ENCODE results near the gene TPCN2. TPM values are rescaled to one million over a fixed set of nuclear protein-coding genes. Genes with fewer than 3 reads are reported as not detected.
"Not testable (repeated sequence)": the region's sequence is repeated elsewhere in the genome, so short reads cannot be mapped to it uniquely, and the experiment has no call there.

Gene TPCN2
- polyA plus RNA-seq, 3 donors: 13.4 to 21.5 (median 15.1) TPM

DNA sequence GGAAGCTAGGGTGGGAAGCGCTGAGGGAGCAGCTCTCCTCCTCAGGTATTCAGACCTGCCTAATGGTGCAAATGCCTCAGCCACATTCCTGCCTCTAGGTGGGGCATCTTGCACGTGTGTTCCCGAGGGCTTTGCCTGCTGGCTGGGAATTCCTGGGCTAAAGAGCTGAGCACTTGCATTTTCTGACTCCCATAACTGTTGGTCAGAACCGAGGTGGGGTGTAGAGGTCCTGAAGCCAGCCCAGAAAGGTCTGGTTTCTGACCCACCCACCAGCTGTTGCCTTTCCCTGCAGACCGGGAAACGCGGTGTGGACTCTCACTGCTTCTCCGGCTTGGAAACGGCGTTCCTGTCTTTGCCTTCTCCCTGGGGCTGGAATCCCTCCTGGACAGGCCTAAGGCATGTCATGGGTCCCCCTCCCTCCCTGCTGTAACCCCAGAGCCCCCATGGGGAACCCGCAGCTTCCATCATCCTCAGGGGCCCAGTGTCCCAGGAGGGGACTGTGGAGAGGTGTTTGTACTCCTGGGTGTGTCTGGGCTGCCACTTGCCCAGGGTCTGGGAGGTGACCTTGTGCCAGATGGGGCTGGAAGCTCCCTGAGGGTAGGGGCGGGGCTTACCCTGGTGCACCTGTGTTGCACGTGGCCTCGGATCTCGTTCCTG, 83.0 kb downstream of the TPCN2 start:
- DNase-seq (ENCODE audit: extremely low read depth in 1 of 11, low read depth in 9 of 11, low spot score in 4 of 11): peak; percentile 72 to 94 (median 84)

DNA sequence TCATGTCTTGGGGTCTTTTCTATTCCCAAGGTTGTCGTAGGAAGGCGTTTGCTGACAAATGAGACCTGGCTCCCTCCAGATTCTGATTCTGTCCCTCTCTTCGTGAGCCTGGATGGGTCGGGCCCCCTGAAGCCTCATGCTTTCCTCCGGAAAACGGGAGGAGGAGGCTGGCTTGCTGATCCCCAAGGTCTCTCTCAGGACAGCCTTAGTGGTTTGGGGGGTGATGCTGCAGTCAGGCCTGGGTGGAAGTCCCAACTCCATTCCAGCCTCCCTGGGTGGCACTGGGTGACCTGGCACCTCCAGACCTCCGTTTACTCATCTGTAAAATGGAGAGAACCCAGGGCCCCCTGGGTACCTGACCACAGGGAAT, 83.6 kb downstream of the TPCN2 start:
- no peak for DNase-seq (ENCODE audit: extremely low read depth in 1 of 11, low read depth in 9 of 11, low spot score in 4 of 11)

DNA sequence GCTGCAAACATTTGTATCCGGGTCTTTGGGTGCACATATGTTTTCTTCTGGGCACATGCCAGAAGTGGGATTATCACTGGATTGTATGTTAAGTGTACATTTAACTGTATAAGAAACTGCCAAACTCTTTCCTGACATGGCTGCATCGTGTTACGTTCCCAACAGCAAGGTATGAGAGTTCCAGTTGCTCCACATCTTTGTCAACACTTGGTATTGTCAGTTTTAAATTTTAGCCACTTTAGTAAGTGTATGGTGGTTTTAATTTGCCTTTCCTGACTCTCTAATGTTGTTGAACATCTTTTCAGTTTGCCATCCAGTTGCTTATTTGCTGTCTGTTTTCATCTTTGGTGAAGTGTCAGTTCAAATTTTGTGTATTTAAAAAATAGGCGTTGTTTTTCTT, 84.5 kb downstream of the TPCN2 start:
- no peak for DNase-seq (ENCODE audit: extremely low read depth in 1 of 11, low read depth in 9 of 11, low spot score in 4 of 11)

DNA sequence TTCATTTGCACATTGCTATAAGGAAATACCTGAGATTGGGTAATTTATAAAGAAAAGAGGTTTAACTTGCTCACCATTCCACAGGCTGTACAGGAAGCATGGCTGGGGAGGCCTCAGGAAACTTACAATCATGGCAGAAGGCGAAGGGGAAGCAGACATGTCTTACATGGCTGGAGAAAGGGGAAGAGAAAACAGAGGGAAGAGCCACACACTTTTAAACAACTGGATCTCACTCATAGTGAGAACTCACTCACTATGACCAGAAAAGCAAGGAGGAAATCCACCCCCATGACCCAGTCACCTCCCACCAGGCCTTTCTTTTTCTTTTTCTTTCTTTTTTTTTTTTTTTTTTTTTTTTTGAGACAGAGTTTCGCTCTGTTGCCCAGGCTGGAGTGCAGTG, 85.5 kb downstream of the TPCN2 start:
- DNase-seq (ENCODE audit: extremely low read depth in 1 of 11, low read depth in 9 of 11, low spot score in 4 of 11): not testable (repeated sequence)

DNA sequence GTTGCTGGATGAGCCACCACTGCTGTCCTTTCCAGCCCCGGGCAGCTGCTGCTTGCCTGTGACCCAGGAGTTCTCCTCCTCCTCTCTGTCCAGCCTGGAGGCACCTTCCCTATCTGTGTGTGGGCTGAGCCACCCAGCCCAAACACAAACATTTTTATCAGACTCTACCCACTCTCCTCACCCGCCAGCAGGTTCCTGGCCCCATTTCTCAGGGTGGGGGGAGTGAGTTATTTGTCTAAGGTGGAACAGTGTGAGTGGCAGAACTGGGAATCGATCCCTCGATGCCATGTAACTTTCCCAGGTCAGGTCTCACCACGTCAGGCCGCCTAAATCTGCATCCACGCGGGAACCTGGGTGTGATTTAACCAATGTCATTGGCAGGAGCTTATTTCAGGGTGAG, 86.2 kb downstream of the TPCN2 start:
- no peak for DNase-seq (ENCODE audit: extremely low read depth in 1 of 11, low read depth in 9 of 11, low spot score in 4 of 11)

DNA sequence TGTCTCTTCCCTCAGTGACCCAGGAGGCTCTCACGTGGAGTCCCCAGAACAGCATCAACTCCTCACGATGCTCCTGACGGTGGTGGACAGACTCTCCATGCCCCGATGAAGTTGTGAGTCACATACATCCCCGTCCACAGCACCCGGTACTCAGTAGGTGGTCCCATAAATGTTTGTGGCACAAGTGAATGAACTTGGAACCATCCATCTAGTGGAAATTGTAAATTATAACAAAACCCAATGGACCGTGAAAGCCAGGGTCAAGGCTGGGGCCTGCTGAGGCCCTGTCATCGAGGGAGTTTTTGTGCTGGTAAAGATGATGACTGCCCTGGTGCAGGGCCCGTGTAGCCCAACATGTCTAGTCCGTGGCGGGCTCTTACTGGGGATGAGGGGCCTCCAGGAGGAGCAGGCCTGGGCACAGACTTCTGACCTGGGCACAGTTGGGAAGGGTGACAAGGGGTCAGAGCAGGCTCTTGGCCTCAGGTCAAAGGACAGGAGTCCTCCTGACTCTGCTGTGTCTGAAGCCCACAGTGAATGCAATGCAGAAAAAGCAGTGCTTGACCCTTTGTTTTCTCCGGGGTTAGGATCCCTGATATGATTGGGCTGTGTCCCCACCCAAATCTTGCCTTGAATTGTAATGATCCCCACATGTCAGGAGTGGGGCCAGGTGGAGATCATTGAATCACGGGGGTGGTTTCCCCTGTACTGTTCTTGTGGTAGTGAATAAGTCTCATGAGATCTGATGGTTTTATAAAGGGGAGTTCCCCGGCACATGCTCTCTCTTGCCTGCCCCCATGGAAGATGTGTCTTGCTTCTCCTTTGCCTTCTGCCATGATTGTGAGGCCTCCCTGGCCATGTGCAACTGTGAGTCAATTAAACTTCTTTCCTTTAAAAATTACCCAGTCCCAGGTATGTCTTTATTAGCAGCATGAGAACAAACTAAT, 87.0 kb downstream of the TPCN2 start:
- no peak for DNase-seq (ENCODE audit: extremely low read depth in 1 of 11, low read depth in 9 of 11, low spot score in 4 of 11)

DNA sequence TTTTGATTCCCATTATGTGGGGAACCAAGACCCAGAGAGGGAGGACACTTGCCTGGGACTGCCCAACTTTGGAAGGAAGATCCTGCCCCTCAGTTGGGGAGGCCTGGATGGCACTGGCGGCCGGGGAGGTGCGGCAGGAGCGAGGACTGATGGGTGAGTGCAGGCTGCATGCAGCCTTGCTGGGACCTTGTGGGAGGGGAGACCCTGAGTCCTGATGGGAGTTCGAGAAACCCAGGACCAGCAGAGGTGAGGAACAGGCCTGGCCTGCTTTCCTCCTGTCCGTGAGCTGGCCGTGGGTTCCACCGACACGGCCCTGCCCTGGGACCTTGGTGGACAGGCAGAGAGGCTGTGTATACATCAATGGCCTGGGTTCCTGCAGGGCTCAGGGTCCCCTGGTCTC, 87.7 kb downstream of the TPCN2 start:
- no peak for DNase-seq (ENCODE audit: extremely low read depth in 1 of 11, low read depth in 9 of 11, low spot score in 4 of 11)

DNA sequence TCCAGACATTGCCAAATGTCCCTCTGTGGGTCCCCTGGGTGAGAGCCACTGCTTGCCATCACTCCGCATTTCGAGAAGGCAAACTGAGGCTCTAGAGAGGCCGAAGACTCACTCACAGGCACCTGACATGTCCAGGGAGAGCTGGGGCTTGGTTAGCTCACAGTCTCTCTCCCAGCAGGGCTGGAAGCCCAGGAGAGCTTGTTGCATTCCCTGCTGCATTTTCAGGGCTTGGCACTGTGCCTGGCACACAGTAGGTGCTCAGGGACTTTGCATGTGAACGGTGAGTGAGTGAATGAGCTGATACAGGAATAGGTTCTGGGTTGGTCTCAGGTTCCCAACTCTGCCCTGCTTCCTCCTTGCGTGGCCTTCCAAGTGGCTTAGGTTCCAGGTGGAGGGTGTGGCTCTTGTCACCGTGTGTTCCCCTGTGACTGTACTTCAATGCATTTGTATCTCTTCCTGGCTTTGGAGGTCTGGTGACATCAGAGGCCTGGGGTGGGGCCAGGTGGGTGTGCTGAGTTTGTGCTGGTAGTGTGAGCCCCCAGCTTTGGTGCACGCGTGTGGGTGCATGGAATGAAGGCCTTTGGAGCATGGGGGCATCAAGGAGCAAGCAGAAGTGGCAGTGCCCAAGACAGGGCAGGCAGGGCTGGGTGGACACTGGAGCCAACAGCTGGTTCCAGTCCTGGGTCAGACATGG, 88.6 kb downstream of the TPCN2 start:
- DNase-seq (ENCODE audit: extremely low read depth in 1 of 11, low read depth in 9 of 11, low spot score in 4 of 11): no peak

DNA sequence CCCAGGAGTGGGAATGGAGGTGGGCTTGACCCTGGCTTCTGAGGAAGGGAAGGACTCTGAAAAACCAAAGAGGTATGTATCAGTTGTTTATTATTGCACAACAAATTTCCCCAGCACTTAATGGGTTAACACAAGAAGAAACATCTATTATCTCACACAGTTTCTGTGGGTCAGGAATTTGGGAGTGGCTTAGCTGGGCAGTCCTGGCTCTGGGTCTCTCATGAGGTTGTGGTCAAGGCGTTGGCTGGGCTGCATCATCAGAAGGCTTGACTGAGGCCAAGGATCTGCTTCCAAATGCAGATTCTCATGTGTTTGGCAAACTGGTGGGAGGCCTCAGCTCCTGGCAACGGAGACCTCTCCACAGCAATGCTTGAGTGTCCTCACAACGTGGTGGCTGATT, 89.5 kb downstream of the TPCN2 start:
- DNase-seq (ENCODE audit: extremely low read depth in 1 of 11, low read depth in 9 of 11, low spot score in 4 of 11): no peak

DNA sequence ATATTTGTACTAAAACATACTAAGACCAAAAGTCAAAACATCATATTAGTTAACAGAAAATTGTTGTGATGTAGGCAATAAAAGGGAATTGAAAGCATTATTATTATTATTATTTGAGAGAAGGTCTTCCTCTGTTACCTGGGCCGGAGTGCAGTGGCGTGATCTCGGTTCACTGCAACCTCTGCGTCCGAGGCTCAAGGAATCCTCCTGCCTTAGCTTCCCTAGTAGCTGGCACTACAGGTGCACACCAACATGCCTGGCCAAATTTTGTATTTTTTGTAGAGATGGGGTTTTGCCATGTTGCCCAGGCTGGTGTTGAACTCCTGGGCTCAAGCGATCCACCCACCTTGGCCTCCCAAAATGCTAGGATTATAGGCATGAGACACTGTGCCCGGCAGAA, 91.4 kb downstream of the TPCN2 start:
- not testable (repeated sequence) for DNase-seq (ENCODE audit: extremely low read depth in 1 of 11, low read depth in 9 of 11, low spot score in 4 of 11)

DNA sequence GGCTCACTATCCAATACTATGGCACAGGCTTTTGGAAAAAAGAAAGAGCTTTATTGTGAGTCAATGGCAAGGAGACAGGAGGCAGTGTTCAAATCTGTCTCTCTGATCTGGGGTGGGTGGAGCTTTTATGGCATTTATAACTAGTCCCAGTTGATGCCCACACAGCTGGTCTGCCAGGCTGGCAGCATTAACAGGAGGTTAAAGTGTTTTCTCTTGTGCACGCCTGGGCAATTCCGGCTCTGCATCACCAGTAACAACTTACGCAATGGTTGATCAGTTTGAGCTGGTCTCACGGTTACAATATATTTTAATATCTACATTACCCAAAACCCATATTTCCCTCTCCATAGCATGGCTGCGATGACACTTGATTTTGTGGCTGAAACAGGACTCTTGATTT, 91.9 kb downstream of the TPCN2 start:
- no peak for DNase-seq (ENCODE audit: extremely low read depth in 1 of 11, low read depth in 9 of 11, low spot score in 4 of 11)

DNA sequence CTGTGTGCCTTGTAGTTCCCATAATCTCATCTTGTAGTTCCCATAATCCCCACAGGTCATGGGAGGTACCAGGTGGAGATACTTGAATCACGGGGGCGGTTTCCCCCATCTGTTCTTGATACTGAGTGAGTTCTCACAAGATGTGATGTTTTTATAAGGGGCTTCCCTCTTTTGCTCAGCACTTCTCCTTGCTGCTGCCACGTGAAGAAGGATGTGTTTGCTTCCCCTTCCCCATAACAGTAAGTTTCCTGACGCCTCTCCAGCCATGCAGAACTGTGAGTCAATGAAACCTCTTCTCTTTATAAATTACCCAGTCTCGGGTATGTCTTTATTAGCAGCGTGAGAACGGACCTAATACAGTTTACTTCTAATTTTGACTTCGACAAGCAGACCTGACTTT, 93.0 kb downstream of the TPCN2 start:
- DNase-seq (ENCODE audit: extremely low read depth in 1 of 11, low read depth in 9 of 11, low spot score in 4 of 11): no peak

DNA sequence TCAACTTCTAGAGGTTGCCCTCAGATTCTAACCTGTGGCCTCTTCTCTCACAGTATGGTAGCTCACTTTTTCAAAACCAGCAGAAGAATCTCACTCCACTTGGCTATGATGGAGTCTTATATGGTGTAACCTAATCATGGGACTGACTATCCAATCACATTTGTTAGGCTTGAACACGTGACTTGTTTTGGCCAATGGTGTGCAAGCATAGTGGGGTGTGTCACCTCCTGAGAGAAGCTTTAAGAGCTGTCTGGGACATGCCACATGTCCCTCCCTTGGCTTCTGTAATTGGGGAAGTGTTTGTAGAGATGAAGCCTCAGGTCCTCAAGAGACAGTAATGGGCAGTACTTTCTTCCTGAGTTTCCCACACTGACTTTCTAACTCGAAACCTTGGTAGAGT, 94.2 kb downstream of the TPCN2 start:
- no peak for DNase-seq (ENCODE audit: extremely low read depth in 1 of 11, low read depth in 9 of 11, low spot score in 4 of 11)

DNA sequence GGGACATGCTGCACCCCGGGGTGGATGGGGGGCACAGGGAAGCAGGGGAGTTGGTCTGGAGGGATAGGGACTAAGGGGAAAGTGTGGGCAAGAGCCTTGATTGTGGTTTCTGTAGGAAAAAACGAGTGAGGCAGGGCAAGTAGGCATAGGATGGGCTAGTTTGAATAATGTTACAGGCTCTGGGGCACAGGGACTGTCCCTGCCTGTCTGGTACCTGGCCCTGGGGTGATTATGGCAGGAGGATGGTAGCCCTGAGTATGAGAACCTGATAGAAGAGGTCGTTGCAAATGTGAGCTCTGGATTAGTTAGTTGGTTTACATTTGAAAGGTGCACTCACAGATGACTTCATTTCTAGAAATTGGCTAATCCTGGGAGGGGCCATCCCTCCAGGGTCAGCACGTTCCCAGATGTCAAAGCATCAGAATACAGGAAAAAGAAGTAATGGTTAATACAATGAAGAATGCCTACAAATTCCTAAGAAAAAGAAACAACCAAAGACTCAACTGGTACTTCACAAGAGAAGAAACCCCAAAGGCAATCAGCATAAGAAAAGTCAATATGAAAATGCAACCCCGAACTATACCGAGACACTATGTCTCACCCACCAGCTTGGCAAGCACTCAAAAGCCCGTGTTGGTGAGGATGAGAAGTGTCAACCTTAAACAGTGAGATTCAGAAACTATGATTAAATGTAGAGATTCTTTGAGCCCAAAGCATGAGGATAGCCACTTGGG, 95.8 kb downstream of the TPCN2 start:
- no peak for DNase-seq (ENCODE audit: extremely low read depth in 1 of 11, low read depth in 9 of 11, low spot score in 4 of 11)

DNA sequence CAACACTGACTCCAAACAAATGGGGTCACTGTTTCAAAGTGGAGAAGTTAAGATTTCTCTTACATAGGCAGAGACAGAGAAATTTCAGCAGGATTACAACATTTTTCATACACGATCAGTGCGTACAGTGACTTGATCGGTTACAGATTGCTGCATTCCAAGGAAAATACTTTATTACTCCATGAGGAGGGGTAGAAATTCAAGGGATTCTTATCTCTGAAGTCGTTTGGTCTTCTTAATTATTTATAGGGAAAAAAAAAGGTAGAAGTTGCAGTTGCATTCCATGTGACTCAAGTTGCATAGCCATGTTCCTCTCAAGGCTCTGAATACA, 96.3 kb downstream of the TPCN2 start:
- no peak for DNase-seq (ENCODE audit: extremely low read depth in 1 of 11, low read depth in 9 of 11, low spot score in 4 of 11)

DNA sequence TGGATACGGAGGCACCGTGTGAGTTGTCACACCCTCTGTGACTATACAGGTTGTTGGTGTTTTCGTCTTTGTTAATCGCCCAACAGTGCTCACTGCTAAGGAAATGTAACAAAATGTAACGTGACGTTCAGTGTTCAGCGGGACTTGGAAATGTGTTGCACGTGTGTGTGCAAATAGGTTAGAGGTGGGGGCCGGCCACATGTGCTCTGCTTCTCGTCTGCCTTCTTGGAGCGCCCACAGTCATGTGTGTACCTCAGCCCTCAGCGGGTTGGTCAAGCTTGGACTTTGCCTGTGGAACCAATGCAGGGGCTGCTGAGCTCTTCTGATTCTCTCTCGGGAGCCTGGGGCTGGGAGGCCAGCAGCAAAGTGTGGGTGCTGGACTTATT, 99.6 kb downstream of the TPCN2 start:
- no peak for DNase-seq (ENCODE audit: extremely low read depth in 1 of 11, low read depth in 9 of 11, low spot score in 4 of 11)

DNA sequence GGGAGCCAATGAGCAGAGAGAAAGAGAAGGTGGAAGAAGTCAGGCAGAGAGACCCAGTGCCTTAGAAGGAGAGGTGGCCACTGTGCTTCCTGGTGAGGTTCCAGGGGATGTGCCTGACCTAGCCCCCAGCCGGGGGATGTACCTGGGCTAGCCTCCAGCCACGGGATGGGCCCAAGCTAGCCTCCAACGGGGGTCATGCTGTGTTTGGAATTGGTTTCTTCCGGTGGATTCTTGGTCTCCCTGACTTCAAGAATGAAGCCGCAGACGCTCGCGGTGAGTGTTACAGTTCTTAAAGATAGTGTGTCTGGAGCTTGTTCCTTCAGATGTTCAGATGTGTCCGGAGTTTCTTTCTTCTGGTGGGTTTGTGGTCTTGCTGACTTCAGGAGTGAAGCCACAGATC, 100.1 kb downstream of the TPCN2 start:
- DNase-seq (ENCODE audit: extremely low read depth in 1 of 11, low read depth in 9 of 11, low spot score in 4 of 11): no peak

DNA sequence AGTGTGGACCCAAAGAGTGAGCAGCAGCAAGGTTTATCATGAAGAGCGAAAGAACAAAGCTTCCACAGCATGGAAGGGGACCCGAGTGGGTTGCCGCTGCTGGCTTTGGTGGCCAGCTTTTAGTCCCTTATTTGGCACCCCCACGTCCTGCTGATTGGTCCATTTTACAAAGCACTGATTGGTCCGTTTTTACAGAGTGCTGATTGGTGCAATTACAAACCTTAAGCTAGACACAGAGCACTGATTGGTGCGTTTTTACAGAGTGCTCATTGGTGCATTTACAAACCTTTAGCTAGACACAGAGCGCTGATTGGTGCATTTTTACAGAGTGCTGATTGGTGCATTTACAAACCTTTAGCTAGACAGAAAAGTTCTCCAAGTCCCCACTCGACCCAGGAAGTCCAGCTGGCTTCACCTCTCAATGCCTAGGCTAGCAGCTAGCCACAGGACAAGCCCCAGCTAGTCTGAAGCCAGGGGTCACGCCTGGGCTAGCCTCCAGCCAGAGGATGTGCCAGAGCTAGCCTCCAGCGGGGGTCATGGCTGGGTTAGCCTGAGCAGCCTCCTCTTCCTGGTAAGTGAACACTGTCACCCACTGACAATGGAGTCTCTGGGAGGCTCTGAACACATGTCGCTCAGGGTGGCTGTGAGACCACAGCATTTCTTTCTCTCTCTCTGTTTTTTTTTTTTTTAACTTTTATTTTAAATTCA, 100.8 kb downstream of the TPCN2 start:
- DNase-seq (ENCODE audit: extremely low read depth in 1 of 11, low read depth in 9 of 11, low spot score in 4 of 11): not testable (repeated sequence)

DNA sequence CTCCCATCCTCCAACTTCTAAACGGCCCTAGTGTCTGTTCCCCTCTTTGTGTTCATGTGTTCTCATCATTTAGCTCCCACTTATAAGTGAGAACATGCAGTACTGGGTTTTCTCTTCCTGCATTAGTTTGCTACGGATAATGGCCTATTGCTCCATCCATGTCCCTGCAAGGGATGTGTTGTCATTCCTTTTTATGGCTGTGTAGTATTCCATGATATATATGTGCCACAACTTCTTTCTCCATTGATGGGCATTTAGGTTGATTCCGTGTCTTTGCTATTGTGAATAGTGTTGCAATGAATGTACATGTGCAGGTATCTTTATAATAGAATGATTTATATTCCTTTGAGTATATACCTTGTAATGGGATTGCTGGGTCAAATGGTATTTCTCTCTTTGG, 101.4 kb downstream of the TPCN2 start:
- DNase-seq (ENCODE audit: extremely low read depth in 1 of 11, low read depth in 9 of 11, low spot score in 4 of 11): no peak

All from renal cortex interstitium (tissue), 11 donors.